CD4-positive, CD25-positive, alpha-beta regulatory T cell (primary cell): Measurements from ENCODE around the gene FIBCD1. TPM values are rescaled to one million over a fixed set of nuclear protein-coding genes. Genes with fewer than 3 reads are reported as not detected.
A peak's percentile ranks its signal among the peaks of the same experiment; 100 is the strongest.
"Not testable (repeated sequence)": the region's sequence is repeated elsewhere in the genome, so short reads cannot be mapped to it uniquely, and the experiment has no call there.

Experiments
- ATAC-seq, 2 donors: fragments of 150-1000 bp; cut with Tn5 transposase; one replicate each; pipeline ENCODE4 v1.10.0; 2021; ENCODE audit warnings: low read depth in 2 of 2, moderate number of reproducible peaks in 2 of 2, moderate library complexity in 1 of 2
- DNase-seq, 3 donors: peaks; one replicate each; pipeline versions ENCODE4 v3.0.0 to v3.0.0-alpha.2; 2012 to 2022; ENCODE audit warnings: mixed read lengths in 1 of 3
- H3K27ac ChIP-seq: one replicate; pipeline ENCODE4 v1.7.0; 2013; ENCODE audit warnings: mild to moderate bottlenecking, low read length; ENCODE audit not compliant: insufficient read depth, poor library complexity, severe bottlenecking
- H3K27me3 ChIP-seq: one replicate; pipeline ENCODE4 v1.7.0; 2013; ENCODE audit warnings: low read length; ENCODE audit not compliant: control insufficient read depth, insufficient read depth
- H3K36me3 ChIP-seq: one replicate; pipeline ENCODE4 v1.7.0; 2013; ENCODE audit warnings: mild to moderate bottlenecking, low read length, moderate library complexity; ENCODE audit not compliant: control insufficient read depth, insufficient read depth
- H3K4me1 ChIP-seq: 2 replicates; pipeline ENCODE4 v1.7.0; 2013; ENCODE audit warnings: mild to moderate bottlenecking, low read length; ENCODE audit not compliant: insufficient read depth, control insufficient read depth, poor library complexity, severe bottlenecking
- H3K4me3 ChIP-seq: one replicate; pipeline ENCODE4 v1.7.0; 2013; ENCODE audit warnings: low read depth, mild to moderate bottlenecking, low read length, moderate library complexity
- H3K9me3 ChIP-seq, 2 experiments: 1 replicate in 1 of 2; 2 replicates in 1 of 2; pipeline ENCODE4 v1.7.0; 2013; ENCODE audit warnings: low read length in 2 of 2, mild to moderate bottlenecking in 1 of 2, moderate library complexity in 1 of 2; ENCODE audit not compliant: control insufficient read depth in 2 of 2
- H3K27ac Mint-ChIP-seq, 3 donors: one replicate each; pipeline ENCODE4 v1.8.0; 2020 to 2022; ENCODE audit warnings: mild to moderate bottlenecking in 3 of 3, mixed read lengths in 3 of 3, moderate library complexity in 2 of 3
- H3K27me3 Mint-ChIP-seq: one replicate; pipeline ENCODE4 v1.8.0; 2022; ENCODE audit warnings: mild to moderate bottlenecking, mixed read lengths
- H3K36me3 Mint-ChIP-seq: one replicate; pipeline ENCODE4 v1.8.0; 2020; ENCODE audit warnings: mixed read lengths
- H3K4me1 Mint-ChIP-seq, 4 donors: one replicate each; pipeline ENCODE4 v1.8.0; 2020 to 2022; ENCODE audit warnings: mixed read lengths in 4 of 4, mild to moderate bottlenecking in 1 of 4
- H3K4me3 Mint-ChIP-seq, 4 donors: one replicate each; pipeline ENCODE4 v1.8.0; 2020 to 2022; ENCODE audit warnings: mild to moderate bottlenecking in 4 of 4, mixed read lengths in 4 of 4, moderate library complexity in 3 of 4
- H3K9me3 Mint-ChIP-seq, 7 donors: one replicate each; pipeline ENCODE4 v1.8.0; 2020 to 2022; ENCODE audit warnings: mixed read lengths in 7 of 7, mild to moderate bottlenecking in 3 of 7, moderate library complexity in 2 of 7
- polyA plus RNA-seq, 4 donors: library from polyadenylated mRNA; unstranded; fragments of 300-500 nt; fragmentation: Illumina TruSeq; gene quantifications; one replicate each; pipeline ENCODE4 v1.2.3, GENCODE V29; 2021
- total RNA-seq: library from RNA; stranded (reverse); gene quantifications from one replicate; pipeline ENCODE4 v1.2.3, GENCODE V29; 2022

Gene FIBCD1
- total and polyA plus RNA-seq, 5 donors from 2014 or later, result not detected

DNA sequence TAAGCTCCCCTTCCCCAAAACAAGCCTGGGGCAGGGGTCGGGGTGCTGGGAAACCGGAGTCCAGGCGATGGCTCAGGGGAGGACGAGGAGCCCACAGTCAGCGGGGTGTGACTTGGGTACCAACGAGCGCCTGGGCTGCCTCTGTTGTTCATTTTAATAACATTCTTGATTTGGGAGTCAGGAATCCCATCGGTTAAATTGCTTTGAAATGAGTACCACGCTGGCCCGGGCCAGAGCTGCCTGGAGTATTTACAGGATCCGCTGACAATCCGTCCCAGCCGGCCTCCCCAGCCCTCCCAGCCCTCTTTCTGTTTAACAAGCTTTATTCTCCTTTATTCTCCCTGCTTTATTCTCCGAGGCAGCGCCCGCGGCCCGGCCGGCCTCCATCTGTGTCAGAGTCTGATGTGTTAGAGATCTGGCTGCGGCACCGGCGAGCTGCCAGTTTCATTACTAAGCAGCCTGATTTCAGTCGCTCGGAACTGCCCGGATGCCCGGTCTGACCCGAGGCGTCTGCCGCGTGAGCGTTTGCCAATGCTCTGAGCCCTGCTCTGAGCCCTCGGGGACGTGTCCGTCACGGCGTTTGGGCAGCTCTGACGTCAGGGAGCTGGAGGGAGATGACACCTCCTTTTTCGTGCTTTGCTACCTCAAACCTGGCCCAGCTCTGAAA, 26.0 kb downstream of the FIBCD1 start:
- no peaks in the 10 kb centered on the region for H3K27me3 ChIP-seq
- no peaks in the 10 kb centered on the region for H3K9me3 ChIP-seq
- ATAC-seq (no peak), DNase-seq (no peak)
- no peaks in the 10 kb centered on the region for H3K4me1 ChIP-seq
- Mint-ChIP-seq H3K27me3 (peaks cover 5% of the 10 kb centered on the region), H3K9me3 (no peaks in the 10 kb centered on the region), H3K4me1 (peaks cover 0 to 4% (median 0%) of the 10 kb centered on the region in 4 donors), H3K27ac (no peak overlapping the region), H3K4me3 (no peak overlapping the region), H3K36me3 (no peaks in the 10 kb centered on the region)
- no peak overlapping the region for H3K27ac ChIP-seq
- no peak overlapping the region for H3K4me3 ChIP-seq
- H3K36me3 ChIP-seq, result no peaks in the 10 kb centered on the region

DNA sequence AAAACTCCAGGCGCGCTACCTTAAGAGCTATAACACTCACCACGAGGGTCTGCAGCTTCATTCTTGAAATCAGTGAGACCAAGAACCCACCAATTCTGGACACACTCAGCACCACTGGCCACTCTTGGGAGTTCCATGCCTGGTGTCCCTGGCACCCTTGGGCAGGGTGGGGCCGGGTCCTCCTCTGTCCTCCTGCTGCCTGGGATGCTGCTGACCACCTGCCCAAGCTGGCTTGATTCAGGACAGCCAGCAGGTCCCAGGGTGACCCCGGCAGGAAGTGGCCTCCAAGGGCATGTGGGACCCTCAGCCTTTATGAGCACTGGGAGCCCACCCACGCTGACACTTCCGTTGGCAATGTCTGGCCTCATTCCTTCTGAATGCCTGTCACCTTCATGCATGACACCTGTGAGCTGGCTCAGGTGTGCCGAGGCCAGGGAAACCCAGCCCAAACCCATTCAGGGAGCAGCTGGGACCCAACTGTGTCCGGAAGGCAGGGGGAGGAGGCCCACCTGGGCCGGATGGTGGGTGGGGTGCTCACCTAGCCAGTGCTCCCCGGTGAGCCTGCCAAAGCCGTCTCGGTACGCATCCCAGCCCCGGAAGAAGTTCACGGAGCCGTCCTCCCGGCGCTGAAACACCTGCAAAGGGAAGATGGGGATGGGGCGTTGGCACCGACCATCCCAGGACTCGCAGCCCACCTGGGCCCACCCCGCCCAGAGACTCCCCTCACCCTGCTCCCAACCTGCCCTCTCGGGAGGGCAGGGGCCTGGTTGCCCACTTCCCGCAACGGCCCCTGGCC, 27.6 kb downstream of the FIBCD1 start:
- DNase-seq (no peak), ATAC-seq (no peak)
- peaks cover 0 to 4% (median 0%) of the 10 kb centered on the region in 4 donors for H3K4me1 Mint-ChIP-seq
- Histone ChIP-seq H3K27ac (no peak overlapping the region), H3K4me3 (no peak overlapping the region), H3K9me3 (no peaks in the 10 kb centered on the region), H3K4me1 (no peaks in the 10 kb centered on the region), H3K27me3 (no peaks in the 10 kb centered on the region), H3K36me3 (no peaks in the 10 kb centered on the region)
- no peaks in the 10 kb centered on the region for H3K36me3 Mint-ChIP-seq
- H3K27me3 Mint-ChIP-seq, result peaks cover 5% of the 10 kb centered on the region
- H3K27ac Mint-ChIP-seq, result no peak overlapping the region
- no peaks in the 10 kb centered on the region for H3K9me3 Mint-ChIP-seq
- H3K4me3 Mint-ChIP-seq, result no peak overlapping the region

DNA sequence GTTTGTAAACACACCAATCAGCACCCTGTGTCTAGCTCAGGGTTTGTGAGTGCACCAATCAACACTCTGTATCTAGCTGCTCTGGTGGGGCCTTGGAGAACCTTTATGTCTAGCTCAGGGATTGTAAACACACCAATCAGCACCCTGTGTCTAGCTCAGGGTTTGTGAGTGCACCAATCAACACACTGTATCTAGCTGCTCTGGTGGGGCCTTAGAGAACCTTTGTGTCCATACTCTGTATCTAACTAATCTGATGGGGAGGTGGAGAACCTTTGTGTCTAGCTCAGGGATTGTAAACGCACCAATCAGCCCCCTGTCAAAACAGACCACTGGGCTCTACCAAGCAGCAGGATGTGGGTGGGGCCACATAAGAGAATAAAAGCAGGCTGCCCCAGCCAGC, 28.4 kb downstream of the FIBCD1 start:
- not testable (repeated sequence) for H3K4me3 ChIP-seq, H3K27me3 Mint-ChIP-seq, H3K27ac Mint-ChIP-seq, H3K9me3 ChIP-seq, H3K4me1 ChIP-seq, H3K36me3 Mint-ChIP-seq, H3K4me1 Mint-ChIP-seq, ATAC-seq, H3K9me3 Mint-ChIP-seq, H3K36me3 ChIP-seq, H3K27me3 ChIP-seq, DNase-seq, H3K4me3 Mint-ChIP-seq, H3K27ac ChIP-seq

DNA sequence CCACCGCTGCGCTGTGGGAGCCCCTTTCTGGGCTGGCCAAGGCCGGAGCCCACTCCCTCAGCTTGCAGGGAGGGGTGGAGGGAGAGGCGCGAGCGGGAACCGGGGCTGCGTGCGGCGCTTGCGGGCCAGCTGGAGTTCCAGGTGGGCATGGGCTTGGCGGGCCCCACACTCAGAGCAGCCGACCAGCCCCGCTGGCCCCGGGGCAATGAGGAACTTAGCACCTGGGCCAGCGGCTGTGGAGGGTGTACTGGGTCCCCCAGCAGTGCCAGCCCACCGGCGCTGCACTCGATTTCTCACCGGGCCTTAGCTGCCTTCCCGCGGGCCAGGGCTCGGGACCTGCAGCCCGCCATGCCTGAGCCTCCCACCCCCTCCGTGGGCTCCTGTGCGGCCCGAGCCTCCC, 29.0 kb downstream of the FIBCD1 start:
- not testable (repeated sequence) for H3K36me3 Mint-ChIP-seq, H3K4me1 Mint-ChIP-seq, H3K9me3 ChIP-seq, H3K27me3 ChIP-seq, H3K4me1 ChIP-seq, H3K36me3 ChIP-seq, H3K27ac Mint-ChIP-seq, DNase-seq, H3K27ac ChIP-seq, H3K4me3 Mint-ChIP-seq, H3K9me3 Mint-ChIP-seq, ATAC-seq, H3K27me3 Mint-ChIP-seq, H3K4me3 ChIP-seq

DNA sequence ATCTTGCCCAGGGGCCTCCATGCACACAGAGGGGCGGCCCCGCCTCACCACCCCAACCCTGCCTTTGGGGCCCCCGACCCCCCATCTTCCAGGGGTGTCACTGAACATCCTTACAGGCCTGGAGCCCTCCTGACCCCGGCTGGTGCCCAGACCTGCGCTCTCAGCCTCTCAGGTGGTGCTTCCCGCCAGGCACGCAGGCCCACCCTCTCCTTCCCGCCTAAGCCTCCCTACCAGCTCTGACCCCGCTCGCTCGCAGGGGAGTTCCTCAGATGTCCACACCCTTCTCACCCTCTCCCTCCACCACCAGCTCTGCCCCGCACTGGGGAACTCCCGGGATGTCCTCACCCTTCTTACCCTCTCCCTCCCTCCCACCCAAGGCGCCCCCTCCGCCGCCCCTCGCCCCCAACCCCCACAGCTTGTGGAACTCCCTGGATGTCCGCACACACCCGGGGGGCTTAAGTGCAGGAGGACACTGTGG, 30.1 kb downstream of the FIBCD1 start:
- no peaks in the 10 kb centered on the region for H3K9me3 Mint-ChIP-seq
- H3K9me3 ChIP-seq, result no peaks in the 10 kb centered on the region
- no peaks in the 10 kb centered on the region for H3K27me3 ChIP-seq
- no peak overlapping the region for H3K4me3 Mint-ChIP-seq
- H3K4me1 Mint-ChIP-seq, result peaks cover 0 to 4% (median 0%) of the 10 kb centered on the region in 4 donors
- no peaks in the 10 kb centered on the region for H3K36me3 Mint-ChIP-seq
- H3K27me3 Mint-ChIP-seq, result peaks cover 5% of the 10 kb centered on the region
- no peaks in the 10 kb centered on the region for H3K4me1 ChIP-seq
- no peaks in the 10 kb centered on the region for H3K36me3 ChIP-seq
- no peak overlapping the region for H3K27ac ChIP-seq
- DNase-seq (no peak), ATAC-seq (no peak)
- no peak overlapping the region for H3K4me3 ChIP-seq
- no peak overlapping the region for H3K27ac Mint-ChIP-seq

DNA sequence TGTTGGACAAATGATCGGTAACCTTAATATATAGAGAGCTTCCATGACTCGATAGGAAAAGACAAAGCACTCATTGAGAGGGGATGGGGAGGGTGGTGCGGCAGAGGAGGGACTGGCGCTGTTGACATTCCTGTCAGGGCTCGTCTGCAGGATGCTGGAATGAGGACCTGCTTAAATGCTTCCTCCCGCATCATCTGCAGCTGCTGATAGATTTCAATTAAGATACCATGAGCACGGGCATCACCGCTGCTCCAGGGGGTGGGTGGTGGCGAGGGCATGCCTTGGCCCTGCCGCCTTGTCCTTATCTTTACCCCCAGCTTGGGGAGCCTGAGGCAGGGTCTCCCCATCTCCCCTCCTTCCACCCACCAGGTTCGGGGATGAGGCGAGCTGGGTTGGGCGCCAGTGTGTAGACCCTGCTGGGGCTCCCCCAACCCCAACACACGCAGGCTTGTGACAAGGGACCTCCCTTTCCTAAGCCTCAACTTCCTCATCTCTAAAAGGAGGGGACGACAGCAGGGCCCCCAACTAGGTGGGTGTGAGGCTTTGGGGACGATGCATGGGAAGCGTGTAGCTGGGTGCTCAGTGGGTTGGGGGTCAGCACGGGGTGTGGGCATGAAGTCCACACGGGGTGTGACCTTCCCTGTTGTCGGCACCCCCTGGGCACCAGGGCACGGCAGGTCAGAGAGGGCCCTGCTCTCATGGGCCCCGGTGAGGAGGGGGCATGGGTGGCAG, 30.7 kb downstream of the FIBCD1 start:
- Histone ChIP-seq H3K4me1 (no peaks in the 10 kb centered on the region), H3K27me3 (no peaks in the 10 kb centered on the region), H3K36me3 (no peaks in the 10 kb centered on the region), H3K9me3 (no peaks in the 10 kb centered on the region), H3K27ac (no peak overlapping the region), H3K4me3 (no peak overlapping the region)
- H3K27me3 Mint-ChIP-seq, result peaks cover 5% of the 10 kb centered on the region
- ATAC-seq (no peak), DNase-seq (no peak)
- H3K4me3 Mint-ChIP-seq, result no peak overlapping the region
- H3K36me3 Mint-ChIP-seq, result no peaks in the 10 kb centered on the region
- H3K27ac Mint-ChIP-seq, result peak overlapping the region in 1 of 3 donors; percentile 1
- H3K9me3 Mint-ChIP-seq, result no peaks in the 10 kb centered on the region
- peaks cover 0 to 6% (median 0%) of the 10 kb centered on the region in 4 donors for H3K4me1 Mint-ChIP-seq

DNA sequence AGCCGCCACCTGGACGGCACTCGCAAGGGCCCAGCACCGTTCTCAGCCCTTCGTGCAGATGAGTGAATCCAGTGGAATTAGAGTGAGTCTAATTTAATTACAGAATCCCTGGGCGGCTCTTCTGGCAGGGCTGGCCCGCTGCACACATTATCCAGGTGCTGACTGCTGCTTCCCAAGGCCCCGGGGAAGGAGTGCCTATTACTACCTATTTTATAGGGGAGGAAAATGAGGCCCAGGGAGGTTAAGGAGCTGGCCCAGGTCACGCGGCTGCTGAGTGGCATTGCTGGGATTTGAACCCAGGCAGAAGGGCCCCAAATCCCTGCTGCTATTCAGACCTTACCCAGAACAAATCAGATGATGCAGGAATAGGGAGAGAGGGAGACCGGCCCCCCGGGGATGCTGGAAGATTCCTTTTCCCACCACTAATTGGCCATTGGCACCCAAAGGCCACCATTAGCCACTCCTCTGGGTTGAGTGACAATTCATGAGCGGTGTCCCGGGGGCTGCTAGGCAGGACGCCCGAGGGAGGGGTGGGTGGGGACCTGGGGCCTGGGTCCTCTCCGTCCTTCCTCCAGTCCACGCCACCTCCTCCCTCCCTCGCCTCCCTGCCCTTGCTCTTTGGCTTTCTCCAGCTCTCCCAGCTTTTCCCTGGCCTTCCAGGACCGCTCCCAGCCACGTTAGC, 32.2 kb downstream of the FIBCD1 start:
- Mint-ChIP-seq H3K4me3 (no peak overlapping the region), H3K27me3 (peaks cover 5% of the 10 kb centered on the region), H3K36me3 (no peaks in the 10 kb centered on the region), H3K9me3 (no peaks in the 10 kb centered on the region), H3K4me1 (peaks cover 0 to 6% (median 0%) of the 10 kb centered on the region in 4 donors), H3K27ac (no peak overlapping the region)
- no peak overlapping the region for H3K27ac ChIP-seq
- no peaks in the 10 kb centered on the region for H3K4me1 ChIP-seq
- H3K27me3 ChIP-seq, result no peaks in the 10 kb centered on the region
- ATAC-seq (no peak), DNase-seq (no peak)
- no peaks in the 10 kb centered on the region for H3K36me3 ChIP-seq
- H3K9me3 ChIP-seq, result no peaks in the 10 kb centered on the region
- no peak overlapping the region for H3K4me3 ChIP-seq
